GM20000 (cell line): ENCODE data around the gene ALG5.

ENCODE experiments used
- DNase-seq: peaks from one replicate; pipeline ENCODE4 v3.0.0; 2012; ENCODE audit warnings: low spot score
- CTCF ChIP-seq: IDR thresholded peaks from 2 replicates; pipeline ENCODE4 v1.5.1; 2012; ENCODE audit warnings: mild to moderate bottlenecking, control low read depth; ENCODE audit errors: extremely low read depth, missing control alignments

ALG5 gene

GRCh38 chr13:36920616-36921185 lies 78.4 kb downstream of the ALG5 start:
- no peak for TF ChIP-seq CTCF
- DNase-seq, result peak; percentile 23

GRCh38 chr13:36919833-36920615 lies 79.1 kb downstream of the ALG5 start, which contains the start of gene SMAD9:
SMAD9 (minus strand) TSS chr13:36920238; CDS start chr13:36879689, 40,549 bp downstream.
- TF ChIP-seq CTCF, result no peak
- DNase-seq, result peak; percentile 73

- no peak for TF ChIP-seq CTCF
- no peak for DNase-seq
Observed at GRCh38 chr13:36919171-36919832, 79.8 kb downstream of the ALG5 start.

- DNase-seq, result no peak
- TF ChIP-seq CTCF, result no peak
Observed at GRCh38 chr13:36918246-36919131, 80.7 kb downstream of the ALG5 start.

GRCh38 chr13:36917311-36917710 lies 81.8 kb downstream of the ALG5 start:
- no peak for DNase-seq
- no peak for TF ChIP-seq CTCF

- no peak for TF ChIP-seq CTCF
- DNase-seq, result no peak
Observed at GRCh38 chr13:36915896-36916640, 83.1 kb downstream of the ALG5 start.
